GM21737 (cell line): ENCODE measurements around the gene TECTA.
"Not testable (repeated sequence)": the region's sequence is repeated elsewhere in the genome, so short reads cannot be mapped to it uniquely, and the experiment has no call there.

ENCODE experiments used
- ATAC-seq: cut with Tn5 transposase; IDR thresholded peaks from one replicate; pipeline ENCODE4 v1.9.1; 2021; ENCODE audit warnings: mild to moderate bottlenecking, moderate library complexity; ENCODE audit not compliant: unreplicated experiment

The TECTA gene

DNA sequence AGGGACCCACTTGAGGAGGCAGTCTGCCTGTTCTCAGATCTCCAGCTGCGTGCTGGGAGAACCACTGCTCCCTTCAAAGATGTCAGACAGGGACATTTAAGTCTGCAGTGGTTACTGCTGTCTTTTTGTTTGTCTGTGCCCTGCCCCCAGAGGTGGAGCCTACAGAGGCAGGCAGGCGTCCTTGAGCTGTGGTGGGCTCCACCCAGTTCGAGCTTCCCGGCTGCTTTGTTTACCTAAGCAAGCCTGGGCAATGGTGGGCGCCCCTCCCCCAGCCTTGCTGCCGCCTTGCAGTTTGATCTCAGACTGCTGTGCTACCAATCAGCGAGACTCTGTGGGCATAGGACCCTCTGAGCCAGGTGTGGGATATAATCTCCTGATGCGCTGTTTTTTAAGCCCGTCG, 76.6 kb downstream of the TECTA start:
- ATAC-seq = not testable (repeated sequence)

DNA sequence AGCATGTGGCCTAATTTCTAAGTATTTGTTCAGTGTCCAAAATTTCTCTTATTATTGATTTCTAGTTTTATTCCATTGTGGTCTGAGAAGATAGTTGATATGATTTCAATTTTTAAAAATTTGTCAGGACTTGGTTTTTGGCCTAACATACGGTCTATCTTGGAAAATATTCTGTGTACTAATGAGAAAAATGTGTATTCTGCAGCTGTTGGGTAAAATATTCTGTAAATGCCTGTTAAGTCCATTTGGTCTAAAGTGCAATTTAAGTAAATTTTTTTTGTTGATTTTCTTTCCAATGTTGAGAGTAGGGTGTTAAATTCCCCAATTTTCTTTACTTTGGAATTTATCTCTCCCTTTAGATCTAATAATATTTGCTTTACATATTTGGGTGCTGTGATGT, 78.3 kb downstream of the TECTA start:
- no peak for ATAC-seq

- ATAC-seq = no peak
These were observed 79.1 kb downstream of the TECTA start for GRCh38 chr11:121180183-121180582.

DNA sequence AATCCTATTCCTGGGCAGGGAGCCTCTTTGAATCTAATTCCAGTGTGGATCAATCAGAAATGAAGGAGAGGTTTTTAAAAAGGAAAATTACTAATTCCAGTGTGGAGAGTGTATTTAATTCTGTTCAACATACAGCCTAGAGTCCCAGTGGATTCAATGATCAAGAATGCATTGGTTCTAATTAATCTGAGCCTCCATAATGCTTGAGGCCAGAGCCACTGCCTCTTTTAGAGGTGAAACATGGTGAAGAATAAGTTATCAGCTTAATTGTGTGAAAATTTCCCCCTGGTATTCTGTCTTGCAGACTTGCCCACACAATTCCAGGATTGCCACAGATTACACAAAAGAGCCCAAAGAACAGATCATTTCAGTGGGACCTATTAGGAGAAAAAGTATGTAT, 87.7 kb downstream of the TECTA start:
- no peak for ATAC-seq

- no peak for ATAC-seq
These were observed 90.8 kb downstream of the TECTA start for GRCh38 chr11:121191818-121192217.

DNA sequence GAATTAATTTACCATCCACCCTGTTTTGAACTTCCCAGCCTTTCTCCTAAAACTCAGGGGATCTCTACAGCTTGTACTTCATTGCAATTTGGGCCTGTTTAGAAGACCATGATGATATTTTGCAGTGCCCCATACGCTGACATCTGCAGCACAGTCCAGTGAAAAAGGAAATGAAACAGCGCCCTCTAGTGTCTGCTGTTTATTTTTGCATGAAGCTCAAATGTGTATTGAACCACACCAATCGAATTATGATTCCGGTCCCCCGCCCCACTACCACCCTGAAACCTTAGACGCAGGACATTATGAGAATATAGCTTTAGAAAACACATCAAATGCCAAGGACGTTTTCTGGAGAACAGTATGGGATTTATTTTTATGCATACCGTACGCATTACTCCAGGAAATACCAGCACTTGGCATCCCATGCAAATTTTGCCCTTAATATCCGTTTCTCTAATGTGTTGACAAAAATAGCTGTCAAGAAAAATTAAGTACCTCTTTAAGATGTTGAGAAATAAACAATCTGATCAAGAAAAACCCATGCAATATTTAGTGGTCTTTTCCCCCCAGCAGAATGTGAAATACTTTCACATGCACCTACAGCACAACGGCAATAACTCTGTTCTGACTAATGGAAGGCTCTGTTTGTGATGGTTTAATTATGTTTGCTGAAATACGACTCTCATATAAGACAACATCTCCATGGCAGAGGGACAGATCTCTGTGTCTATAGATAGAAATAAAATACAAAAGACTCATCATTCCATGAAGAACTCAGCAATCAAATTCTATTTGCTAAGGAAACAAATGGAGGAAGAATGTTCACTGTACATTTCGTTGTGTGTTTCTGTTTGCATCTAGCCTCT, 93.9 kb downstream of the TECTA start:
- no peak for ATAC-seq

DNA sequence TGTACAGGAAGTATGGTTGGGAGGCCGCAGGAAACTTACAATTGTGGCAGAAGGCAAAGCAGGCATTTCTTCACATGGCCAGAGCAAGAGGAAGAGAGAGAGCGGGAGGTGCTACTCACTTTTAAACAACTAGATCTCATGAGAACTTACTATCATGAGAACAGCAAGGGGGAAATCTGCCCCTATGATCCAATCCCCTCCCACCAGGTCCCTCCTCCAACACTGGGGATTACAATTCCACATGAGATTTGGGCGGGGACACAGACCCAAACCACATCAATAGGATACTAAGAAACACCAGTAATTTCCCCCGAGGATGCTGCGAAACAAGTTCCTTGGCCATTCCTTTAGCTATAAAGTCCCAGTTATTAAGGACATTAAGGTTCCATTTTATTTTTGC, 97.4 kb downstream of the TECTA start:
- ATAC-seq = no peak

DNA sequence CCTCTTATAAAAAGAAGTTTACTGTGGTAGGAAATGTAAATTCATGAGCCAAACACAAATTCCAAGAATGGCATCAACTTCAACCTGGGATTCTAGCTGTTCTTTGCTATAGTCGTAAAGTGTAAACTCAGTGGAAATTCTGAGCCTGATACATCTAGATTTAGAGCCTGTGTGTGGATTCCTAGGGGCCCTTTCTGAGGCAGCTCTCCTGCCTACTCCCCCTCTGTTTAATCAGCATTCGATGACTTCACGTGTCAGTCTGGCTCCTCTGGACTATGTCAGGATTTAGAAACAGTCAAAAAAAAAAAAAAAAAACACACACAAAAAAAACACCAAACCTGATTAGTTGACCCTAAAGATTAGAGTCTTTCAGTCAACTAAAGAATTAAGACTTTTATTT, 98.5 kb downstream of the TECTA start:
- ATAC-seq = no peak

DNA sequence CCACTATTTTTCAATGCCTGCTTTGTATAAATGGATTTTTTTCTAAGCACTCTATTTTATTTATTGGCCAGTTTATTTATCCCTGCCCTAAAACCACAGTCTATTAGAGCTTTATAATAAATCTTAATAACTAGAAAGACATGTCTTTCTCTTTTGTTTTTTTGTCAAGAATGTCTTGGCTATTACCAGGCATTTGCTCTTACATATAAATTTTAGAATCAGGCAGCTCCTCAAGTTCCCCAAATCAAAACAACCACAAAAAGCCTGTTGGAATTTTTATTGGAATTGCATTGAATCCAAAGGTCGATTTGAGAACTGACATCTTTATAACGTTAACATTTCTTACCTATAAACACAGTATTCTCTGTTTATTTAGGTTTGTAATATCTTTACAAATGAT, 105.8 kb downstream of the TECTA start:
- ATAC-seq = no peak

DNA sequence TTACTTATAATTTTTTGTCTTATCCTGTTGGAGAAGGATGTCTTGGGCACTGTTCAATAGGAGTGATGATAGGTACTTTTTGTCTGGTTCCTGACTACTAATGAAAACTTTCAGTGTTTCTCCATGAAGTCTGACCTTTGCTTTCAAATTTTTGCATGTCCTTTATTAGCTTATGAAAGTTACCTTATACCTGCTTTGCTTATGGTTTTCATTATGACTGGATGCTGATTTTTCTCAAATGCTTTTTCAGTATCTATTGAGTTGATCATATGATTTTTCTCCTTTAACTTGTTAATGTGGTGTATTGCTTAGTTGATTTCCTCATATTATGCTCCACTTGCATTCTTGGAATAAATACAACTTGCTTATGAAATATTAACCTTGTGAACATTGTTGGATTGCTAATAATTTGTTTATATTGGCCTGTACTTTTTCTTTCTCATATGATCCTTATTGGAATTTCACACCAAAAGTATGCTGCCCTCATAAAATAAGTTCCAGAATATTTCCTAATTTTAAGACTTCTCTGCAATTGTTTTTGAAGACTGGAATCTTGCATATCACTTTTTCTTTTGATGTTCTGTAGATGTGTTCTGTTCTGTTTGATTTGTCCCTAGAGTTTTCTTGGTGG, 106.6 kb downstream of the TECTA start:
- ATAC-seq = no peak

- ATAC-seq = no peak
These were observed 109.5 kb downstream of the TECTA start for GRCh38 chr11:121210445-121211080.

GRCh38 chr11:121211626-121212025, 110.6 kb downstream of the TECTA start:
- ATAC-seq = no peak

GRCh38 chr11:121212536-121213361, 111.7 kb downstream of the TECTA start:
- ATAC-seq = no peak

GRCh38 chr11:121213362-121213893, 112.4 kb downstream of the TECTA start:
- no peak for ATAC-seq

GRCh38 chr11:121214861-121215260, 113.8 kb downstream of the TECTA start:
- ATAC-seq = no peak

DNA sequence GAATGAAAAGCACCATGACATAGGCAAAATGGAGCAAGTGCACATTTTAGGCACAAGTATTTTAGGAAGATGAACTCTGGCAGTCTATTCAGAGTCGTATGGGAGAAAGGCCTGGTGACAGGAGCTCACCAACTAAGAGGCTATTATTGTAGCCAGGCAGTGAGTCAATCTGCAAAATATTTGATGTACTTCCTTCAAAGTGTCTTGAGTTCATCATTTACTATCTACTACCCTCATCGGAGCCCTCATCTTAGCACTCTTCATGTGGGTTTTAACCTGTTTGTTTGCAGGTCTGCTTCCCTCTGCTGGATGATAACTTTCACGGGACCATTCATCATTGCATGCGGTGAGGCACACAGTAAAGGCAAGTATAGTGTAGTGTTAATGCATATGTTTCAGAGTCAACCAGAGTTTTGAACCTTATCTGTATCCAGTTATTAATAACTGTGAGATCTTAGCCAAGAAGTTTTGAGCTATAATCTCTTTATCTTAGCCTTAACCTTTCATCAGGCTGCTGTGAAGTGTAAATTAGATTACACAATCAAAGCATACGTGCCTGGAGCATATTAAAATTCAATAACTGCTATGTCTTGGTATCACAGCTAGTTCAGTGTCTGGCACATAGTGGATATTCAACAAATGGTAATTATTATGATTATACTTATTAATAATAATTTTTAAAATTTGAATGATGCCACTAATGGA, 120.6 kb downstream of the TECTA start:
- ATAC-seq = no peak

DNA sequence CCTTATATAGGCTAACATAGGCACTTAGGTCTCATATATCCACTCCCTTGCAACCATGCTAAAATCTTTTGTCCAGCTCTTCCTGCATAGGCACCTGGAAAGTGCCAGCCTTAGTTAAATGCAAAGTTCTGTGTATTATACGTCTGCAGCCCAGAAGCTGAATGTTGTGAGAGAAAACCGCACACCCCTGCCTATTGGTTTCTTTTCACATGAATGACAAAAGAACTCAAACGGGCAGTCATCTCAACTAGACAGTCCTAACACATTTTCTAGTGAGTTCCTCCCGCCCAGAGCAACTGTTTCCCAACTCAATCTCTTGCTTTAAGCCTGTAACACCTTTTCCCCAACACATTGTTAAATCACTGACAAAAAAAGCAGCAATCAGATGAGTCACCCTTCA, 122.1 kb downstream of the TECTA start:
- ATAC-seq = no peak

- no peak for ATAC-seq
These were observed 124.3 kb downstream of the TECTA start for GRCh38 chr11:121225382-121225781.

DNA sequence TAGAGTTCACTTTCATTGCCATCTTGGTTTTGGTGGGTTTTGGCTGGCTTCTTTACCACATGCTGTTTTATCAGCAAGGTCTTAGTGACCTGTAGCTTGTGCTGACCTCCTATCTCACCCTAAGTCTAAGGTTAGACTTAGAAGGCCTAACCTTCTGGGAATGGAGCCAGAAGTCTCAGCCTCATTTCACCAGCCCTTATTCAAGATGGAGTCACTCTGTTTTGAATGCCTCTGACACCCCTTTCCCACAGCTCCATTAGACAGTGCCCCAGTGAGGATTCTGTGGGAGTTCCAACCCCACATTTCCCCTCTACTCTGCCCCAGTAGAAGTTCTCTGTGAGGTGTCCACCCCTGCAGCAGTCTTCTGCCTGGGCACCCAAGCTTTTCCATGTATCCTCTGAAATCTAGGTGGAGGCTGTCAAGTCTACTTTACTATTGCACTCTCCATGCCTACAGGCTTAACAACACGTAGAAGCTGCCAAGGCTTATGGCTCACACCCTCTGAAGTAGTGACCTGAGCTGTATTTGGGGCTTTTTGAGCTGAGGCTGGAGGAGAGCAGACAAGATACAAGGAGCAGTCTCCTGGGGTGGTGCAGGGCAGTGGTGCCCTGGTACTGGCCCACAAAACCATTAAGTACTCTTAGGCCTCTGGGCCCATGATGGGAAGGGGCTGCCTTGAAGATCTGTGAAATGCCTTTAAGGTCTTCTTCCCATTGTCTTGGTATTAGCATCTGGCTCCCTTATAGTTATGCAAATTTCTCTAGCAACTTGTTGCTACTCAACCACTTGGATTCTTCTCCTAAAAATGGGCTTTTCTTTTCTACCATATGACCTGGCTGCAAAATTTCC, 125.6 kb downstream of the TECTA start:
- ATAC-seq = no peak
